ENCODE measurements around the gene PAFAH1B1.

The PAFAH1B1 gene

GRCh38 chr17:2594722-2595599 lies 1.5 kb downstream of the PAFAH1B1 start:
- no peak for DNase-seq (ENCODE audit: low read depth)
- peak overlapping the region; percentile 99 for H3K4me3 ChIP-seq (ENCODE audit: low read depth, low read length)
- TF ChIP-seq CTCF (IDR thresholded peaks at IDR 0.05; ENCODE audit: insufficient read depth, low read depth, low read length, missing control alignments), result no peak

- H3K4me3 ChIP-seq (ENCODE audit: low read depth, low read length), result peak overlapping the region; percentile 99
- TF ChIP-seq CTCF (IDR thresholded peaks at IDR 0.05; ENCODE audit: insufficient read depth, low read depth, low read length, missing control alignments), result no peak
- DNase-seq (ENCODE audit: low read depth), result peak; percentile 11
These were observed 2.3 kb downstream of the PAFAH1B1 start for GRCh38 chr17:2595716-2596115.

- no peak for TF ChIP-seq CTCF (IDR thresholded peaks at IDR 0.05; ENCODE audit: insufficient read depth, low read depth, low read length, missing control alignments)
- no peak for DNase-seq (ENCODE audit: low read depth)
- H3K4me3 ChIP-seq (ENCODE audit: low read depth, low read length), result no peak overlapping the region
These were observed 4.7 kb downstream of the PAFAH1B1 start for GRCh38 chr17:2598166-2598565.

DNA sequence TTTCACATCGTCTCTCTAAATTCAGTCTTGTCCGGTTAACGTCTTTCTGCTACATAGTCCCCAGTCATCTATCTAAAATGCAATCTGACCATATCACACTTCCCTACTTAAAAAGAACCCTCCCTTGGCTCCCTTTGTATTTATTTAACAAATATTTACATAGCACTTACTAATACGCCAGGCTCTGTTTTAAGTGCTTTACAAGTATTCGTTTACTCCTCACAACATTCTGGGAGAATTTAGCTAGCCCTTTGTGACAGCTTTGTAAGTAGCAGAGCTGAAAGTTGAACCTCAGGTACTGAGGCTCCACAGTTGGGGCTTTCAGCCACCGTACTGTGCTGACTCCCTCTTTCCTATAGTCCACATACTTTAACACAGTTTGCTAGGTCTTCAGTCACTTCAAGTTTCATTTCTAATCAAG lies 9.2 kb downstream of the PAFAH1B1 start:
- no peak for DNase-seq (ENCODE audit: low read depth)

GRCh38 chr17:2608350-2608913 lies 15.0 kb downstream of the PAFAH1B1 start:
- TF ChIP-seq CTCF (IDR thresholded peaks at IDR 0.05; ENCODE audit: insufficient read depth, low read depth, low read length, missing control alignments), result no peak
- DNase-seq (ENCODE audit: low read depth), result no peak
- no peak overlapping the region for H3K4me3 ChIP-seq (ENCODE audit: low read depth, low read length)

More for the DNA sequence above, 9.2 kb downstream of the PAFAH1B1 start:
- no peak for TF ChIP-seq CTCF (IDR thresholded peaks at IDR 0.05; ENCODE audit: insufficient read depth, low read depth, low read length, missing control alignments)
- no peak overlapping the region for H3K4me3 ChIP-seq (ENCODE audit: low read depth, low read length)

- no peak overlapping the region for H3K4me3 ChIP-seq (ENCODE audit: low read depth, low read length)
- TF ChIP-seq CTCF (IDR thresholded peaks at IDR 0.05; ENCODE audit: insufficient read depth, low read depth, low read length, missing control alignments), result no peak
- DNase-seq (ENCODE audit: low read depth), result no peak
These were observed 15.6 kb downstream of the PAFAH1B1 start for GRCh38 chr17:2609091-2609490.

All from GM12865 (cell line).